Pancreas (tissue), 10 donors: ENCODE data around the gene SLC2A11. TPM values are rescaled to one million over a fixed set of nuclear protein-coding genes. Genes with fewer than 3 reads are reported as not detected.

Experiments
- ATAC-seq, 4 donors: fragments of 200-7000 bp; cut with Tn5 transposase; one replicate each; pipeline versions ENCODE4 v1.8.0 to v1.9.1; 2020; ENCODE audit warnings: mild to moderate bottlenecking in 4 of 4, moderate library complexity in 4 of 4
- DNase-seq, 6 donors: peaks; one replicate each; pipeline ENCODE4 v3.0.0-alpha.2; 2020
- FAIRE-seq: peaks from 2 replicates; lab custom pipeline; 2012; peaks lifted over from hg19 to GRCh38; lab: Jason Lieb, UNC
- H3K27ac ChIP-seq, 4 donors: fragments of 200-600 bp; sonication (generic); 1 replicate in 3 of 4; 2 replicates in 1 of 4; pipeline versions ENCODE4 v1.5.0 to v1.8.0; 2020
- H3K27me3 ChIP-seq, 4 donors: fragments of 200-600 bp; one replicate each; pipeline ENCODE4 v1.8.0; 2021
- H3K36me3 ChIP-seq, 3 donors: fragments of 200-600 bp; sonication (generic) in 1 of 3; one replicate each; pipeline versions ENCODE4 v1.5.0 to v1.8.0; 2020 to 2021
- H3K4me1 ChIP-seq, 3 donors: fragments of 200-600 bp; one replicate each; pipeline ENCODE4 v1.8.0; 2021
- H3K4me3 ChIP-seq, 4 donors: fragments of 200-600 bp; sonication (generic) in 2 of 4; one replicate each; pipeline versions ENCODE4 v1.5.0 to v1.8.0; 2020 to 2021
- H3K9me3 ChIP-seq, 4 donors: fragments of 200-600 bp; one replicate each; pipeline ENCODE4 v1.8.0; 2021
- CTCF ChIP-seq, 4 donors: fragments of 200-600 bp; sonication (generic) in 3 of 4; IDR thresholded peaks; one replicate each; pipeline versions ENCODE4 v1.5.0 to v1.8.0; 2021; ENCODE audit warnings: antibody characterized with exemption in 4 of 4
- WGBS, 2 donors: extraction: QIAGEN DNeasy Blood & Tissue Kit; methylation state at CpG; one replicate each; pipeline ENCODE4 v1.1.7; 2013; 5-methylcytosine and 5-hydroxymethylcytosine counted together
- intact Hi-C, 3 donors: fragments of 100-400 bp; cut with DNase I; formaldehyde crosslinking; loops; one replicate each; pipeline versions ENCODE4 v1.11.1 to v1.14.2; 2022
- polyA plus RNA-seq, 2 donors: library from polyadenylated mRNA; stranded (reverse); fragments of 200-250 nt; gene quantifications; one replicate each; pipeline ENCODE4 v1.2.3, GENCODE V29; 2013
- total RNA-seq, 6 donors: library from RNA; stranded (reverse); fragmentation: NEBNext Ultra II Directional in 4 of 6; extraction: Animal tissue kit (Norgen Biotek cat#: 25700) in 4 of 6; gene quantifications; one replicate each; pipeline versions ENCODE4 v1.2.1 to v1.2.4, GENCODE V29; 2021 to 2023
- donor health status: healthy with polysubstance abuse.
- donor health status: DM: no; HTN: no; CAD: no; lungs with moderate emphysema.
- donor health status: DM: no; HTN: no; CAD: no.
- donor health status: control.
- donor health status: control.
- donor health status: Bipolar disorder and iron deficiency.
- donor health status: DM: yes; HTN: yes; CAD: no.
- donor health status: DM: no; HTN: no; CAD: no.
- donor health status: DM: no; HTN: no; CAD: no.
- donor health status: DM: yes; HTN: yes; CAD: no.

SLC2A11 gene
- total and polyA plus RNA-seq, 8 donors, result 10.3 to 21.9 (median 17.8) TPM

GRCh38 chr22:23834793-23835483, 22.7 kb upstream of the SLC2A11 start:
- 35 to 47% methylated on average over 10 of the region's 10 CpGs for WGBS, 2 donors
- peak; percentile 48 to 88 (median 67) for DNase-seq
- Histone ChIP-seq H3K36me3 (peaks cover 0 to 25% (median 3%) of the 10 kb centered on the region in 3 donors), H3K4me3 (no peak overlapping the region), H3K27ac (peak overlapping the region; percentile 20 to 59 (median 40)), H3K9me3 (no peaks in the 10 kb centered on the region), H3K4me1 (peaks cover 0 to 13% (median 13%) of the 10 kb centered on the region in 3 donors), H3K27me3 (no peaks in the 10 kb centered on the region)
- FAIRE-seq, result no peak
- intact Hi-C loops, result no loop called here
- no peak for TF ChIP-seq CTCF (IDR thresholded peaks at IDR 0.05)
- ATAC-seq, result peak in 3 of 4 donors; percentile 12 to 28 (median 19)

- intact Hi-C loops, result no loop called here
- H3K36me3 ChIP-seq, result peaks cover 0 to 25% (median 3%) of the 10 kb centered on the region in 3 donors
- DNase-seq, result peak in 3 of 6 donors; percentile 15 to 53 (median 53)
- H3K4me3 ChIP-seq, result no peak overlapping the region
- WGBS, 2 donors, result 35 to 47% methylated on average over 11 of the region's 11 CpGs
- no peak for ATAC-seq
- no peaks in the 10 kb centered on the region for H3K9me3 ChIP-seq
- no peak for FAIRE-seq
- no peak for TF ChIP-seq CTCF (IDR thresholded peaks at IDR 0.05)
- H3K27me3 ChIP-seq, result no peaks in the 10 kb centered on the region
- H3K4me1 ChIP-seq, result peaks cover 0 to 13% (median 13%) of the 10 kb centered on the region in 3 donors
- H3K27ac ChIP-seq, result peak overlapping the region; percentile 20 to 59 (median 40)
These were observed 22.1 kb upstream of the SLC2A11 start for GRCh38 chr22:23835484-23836144.

- peaks cover 0 to 22% (median 3%) of the 10 kb centered on the region in 3 donors for H3K36me3 ChIP-seq
- ATAC-seq (no peak), FAIRE-seq (no peak), DNase-seq (peak in 1 of 6 donors; percentile 49)
- TF ChIP-seq CTCF (IDR thresholded peaks at IDR 0.05), result no peak
- 67 to 69% methylated on average over 5 of the region's 5 CpGs for WGBS, 2 donors
- no peaks in the 10 kb centered on the region for H3K27me3 ChIP-seq
- peak overlapping the region in 1 of 4 donors; percentile 23 for H3K27ac ChIP-seq
- intact Hi-C loops, result no loop called here
- peaks cover 0 to 13% (median 13%) of the 10 kb centered on the region in 3 donors for H3K4me1 ChIP-seq
- no peaks in the 10 kb centered on the region for H3K9me3 ChIP-seq
- H3K4me3 ChIP-seq, result no peak overlapping the region
These were observed 21.4 kb upstream of the SLC2A11 start for GRCh38 chr22:23836281-23836680.

GRCh38 chr22:23836692-23837495, 20.8 kb upstream of the SLC2A11 start:
- H3K36me3 ChIP-seq, result peaks cover 0 to 17% (median 3%) of the 10 kb centered on the region in 3 donors
- H3K27ac ChIP-seq, result no peak overlapping the region
- no peak for TF ChIP-seq CTCF (IDR thresholded peaks at IDR 0.05)
- DNase-seq, result peak in 2 of 6 donors; percentile 44 to 66
- intact Hi-C loops, result no loop called here
- H3K4me1 ChIP-seq, result peaks cover 0 to 13% (median 13%) of the 10 kb centered on the region in 3 donors
- no peaks in the 10 kb centered on the region for H3K27me3 ChIP-seq
- FAIRE-seq, result no peak
- no peak for ATAC-seq
- 49 to 56% methylated on average over 12 of the region's 12 CpGs for WGBS, 2 donors
- no peaks in the 10 kb centered on the region for H3K9me3 ChIP-seq
- peak overlapping the region in 2 of 4 donors; percentile 58 to 72 for H3K4me3 ChIP-seq
